ENCODE data around the gene SMIM27. TPM values are rescaled to one million over a fixed set of nuclear protein-coding genes. Genes with fewer than 3 reads are reported as not detected.
A peak's percentile ranks its signal among the peaks of the same experiment; 100 is the strongest.

The SMIM27 gene
- total RNA-seq = 10 to 100 TPM; 32.1 to 37.8 TPM
- polyA plus RNA-seq = 100 to 1,000 TPM in 1 of 2 donors, 10 to 100 TPM in 1; 42.4 to 115 TPM

GRCh38 chr9:32552172-32552872 lies at the start of gene SMIM27, which contains the start of gene TOPORS:
SMIM27 (plus strand) TSS chr9:32552327; CDS start chr9:32552435, 108 bp downstream.
TOPORS (minus strand) TSS chr9:32552586; CDS start chr9:32552436, 150 bp downstream.
- peak within 1 kb of the TSS; percentile 93 to 98 for H3K4me3 ChIP-seq (ENCODE audit: low read length in 2 of 2)
- peaks cover 27 to 61% (median 47%) of the 10 kb centered on the region in 4 donors for H3K4me1 Mint-ChIP-seq
- intact Hi-C loops (cut with micrococcal nuclease) = loop anchor here (1.0 kb wide), 4 partner anchors 21 to 473 kb away; partner anchors contain the start of genes ACO1, APTX, DNAJA1 and NDUFB6

GRCh38 chr9:32502464-32502863 lies 49.7 kb upstream of the SMIM27 start:
- POLR2A ChIA-PET (ENCODE audit: partially characterized antibody) = interaction anchor here (1.2 kb wide), 1 partner anchor 23 kb away, joined by 3 read pairs; the partner anchor contains the start of gene RIGI
- Mint-ChIP-seq H3K9me3 (no peaks in the 10 kb centered on the region), H3K27me3 (no peaks in the 10 kb centered on the region), H3K27ac (peak overlapping the region in 6 of 7 donors; percentile 17 to 82 (median 54)), H3K4me3 (no peak overlapping the region), H3K36me3 (peaks cover 27 to 38% of the 10 kb centered on the region in 2 donors), H3K4me1 (peaks cover 3 to 16% (median 7%) of the 10 kb centered on the region in 4 donors)
- Histone ChIP-seq H3K36me3 (ENCODE audit: insufficient read depth, low read length) (peaks cover 12% of the 10 kb centered on the region), H3K4me3 (ENCODE audit: low read length in 2 of 2) (no peak overlapping the region), H3K9me3 (ENCODE audit: control insufficient read depth in 1 of 2, low read length in 2 of 2) (no peaks in the 10 kb centered on the region), H3K4me1 (ENCODE audit: insufficient read depth, low read length) (no peaks in the 10 kb centered on the region), H3K27ac (ENCODE audit: low read depth, low read length) (no peak overlapping the region), H3K27me3 (ENCODE audit: insufficient read depth, low read length) (no peaks in the 10 kb centered on the region)
- intact Hi-C loops (cut with micrococcal nuclease) = no loop called here
- CTCF ChIA-PET (ENCODE audit: partially characterized antibody) = no interaction called here
- DNase-seq = no peak

More at GRCh38 chr9:32552172-32552872, at the start of gene SMIM27, which contains the start of gene TOPORS:
- DNase-seq = peak; percentile 86 to 94 (median 88)
- peak within 1 kb of the TSS; percentile 88 for H3K27ac ChIP-seq (ENCODE audit: low read depth, low read length)
- Mint-ChIP-seq H3K27ac (peak within 1 kb of the TSS; percentile 92 to 100 (median 98)), H3K36me3 (peaks cover 4 to 34% of the 10 kb centered on the region in 2 donors), H3K4me3 (peak within 1 kb of the TSS; percentile 92 to 99 (median 97)), H3K9me3 (peaks cover 0 to 3% (median 0%) of the 10 kb centered on the region in 8 donors), H3K27me3 (no peaks in the 10 kb centered on the region)
- no peaks in the 10 kb centered on the region for H3K36me3 ChIP-seq (ENCODE audit: insufficient read depth, low read length)
- ChIA-PET CTCF (ENCODE audit: partially characterized antibody) (interaction anchor here (1.2 to 5.8 kb wide), 4 partner anchors 21 to 173 kb away, joined by 6 to 72 read pairs (median 28); partner anchors contain the start of genes NDUFB6 and RIGI), POLR2A (ENCODE audit: partially characterized antibody) (interaction anchor here (0.8 to 4.7 kb wide), 8 partner anchors 10 to 1204 kb away, joined by 3 to 69 read pairs (median 16); partner anchors contain the start of genes ACO1, DNAJA1, NDUFB6 and RIGI)
- H3K27me3 ChIP-seq (ENCODE audit: insufficient read depth, low read length) = no peaks in the 10 kb centered on the region
- H3K9me3 ChIP-seq (ENCODE audit: control insufficient read depth in 1 of 2, low read length in 2 of 2) = no peaks in the 10 kb centered on the region
- H3K4me1 ChIP-seq (ENCODE audit: insufficient read depth, low read length) = peaks cover 38% of the 10 kb centered on the region

GRCh38 chr9:32503008-32503407 lies 49.1 kb upstream of the SMIM27 start:
- peak overlapping the region; percentile 3 to 82 (median 63) for H3K27ac Mint-ChIP-seq
- no peaks in the 10 kb centered on the region for H3K4me1 ChIP-seq (ENCODE audit: insufficient read depth, low read length)
- H3K36me3 Mint-ChIP-seq = peaks cover 25 to 36% of the 10 kb centered on the region in 2 donors

GRCh38 chr9:32508728-32509127 lies 43.4 kb upstream of the SMIM27 start:
- peak overlapping the region in 1 of 8 donors; percentile 23 for H3K4me3 Mint-ChIP-seq
- intact Hi-C loops (cut with micrococcal nuclease) = no loop called here
- Histone ChIP-seq H3K36me3 (ENCODE audit: insufficient read depth, low read length) (no peaks in the 10 kb centered on the region), H3K4me3 (ENCODE audit: low read length in 2 of 2) (no peak overlapping the region), H3K27me3 (ENCODE audit: insufficient read depth, low read length) (no peaks in the 10 kb centered on the region), H3K9me3 (ENCODE audit: control insufficient read depth in 1 of 2, low read length in 2 of 2) (no peaks in the 10 kb centered on the region), H3K27ac (ENCODE audit: low read depth, low read length) (no peak overlapping the region), H3K4me1 (ENCODE audit: insufficient read depth, low read length) (no peaks in the 10 kb centered on the region)
- H3K9me3 Mint-ChIP-seq = peaks cover 0 to 4% (median under 1%) of the 10 kb centered on the region in 8 donors
- peak overlapping the region in 5 of 7 donors; percentile 23 to 69 (median 33) for H3K27ac Mint-ChIP-seq
- H3K36me3 Mint-ChIP-seq = peaks cover 6 to 7% of the 10 kb centered on the region in 2 donors
- CTCF ChIA-PET (ENCODE audit: partially characterized antibody) = interaction anchor here (1.4 to 3.4 kb wide), 2 partner anchors 17 to 73 kb away, joined by 4 to 17 read pairs; partner anchors contain the start of gene RIGI
- no peak for DNase-seq
- peaks cover 41 to 55% (median 51%) of the 10 kb centered on the region in 4 donors for H3K4me1 Mint-ChIP-seq
- POLR2A ChIA-PET (ENCODE audit: partially characterized antibody) = interaction anchor here (1.3 kb wide), 1 partner anchor 63 kb away, joined by 3 read pairs; no protein-coding TSS in a partner anchor
- no peaks in the 10 kb centered on the region for H3K27me3 Mint-ChIP-seq

More at GRCh38 chr9:32503008-32503407, 49.1 kb upstream of the SMIM27 start:
- H3K27me3 ChIP-seq (ENCODE audit: insufficient read depth, low read length) = no peaks in the 10 kb centered on the region
- Mint-ChIP-seq H3K4me1 (peaks cover 7 to 16% (median 9%) of the 10 kb centered on the region in 4 donors), H3K27me3 (no peaks in the 10 kb centered on the region), H3K4me3 (no peak overlapping the region), H3K9me3 (no peaks in the 10 kb centered on the region)
- H3K36me3 ChIP-seq (ENCODE audit: insufficient read depth, low read length) = peaks cover 11% of the 10 kb centered on the region
- POLR2A ChIA-PET (ENCODE audit: partially characterized antibody) = interaction anchor here (1.2 kb wide), 1 partner anchor 23 kb away, joined by 3 read pairs; the partner anchor contains the start of gene RIGI
- CTCF ChIA-PET (ENCODE audit: partially characterized antibody) = interaction anchor here (0.8 kb wide), 1 partner anchor 71 kb away, joined by 5 read pairs; no protein-coding TSS in a partner anchor
- no peak overlapping the region for H3K27ac ChIP-seq (ENCODE audit: low read depth, low read length)
- no peak for DNase-seq
- intact Hi-C loops (cut with micrococcal nuclease) = no loop called here
- no peak overlapping the region for H3K4me3 ChIP-seq (ENCODE audit: low read length in 2 of 2)
- H3K9me3 ChIP-seq (ENCODE audit: control insufficient read depth in 1 of 2, low read length in 2 of 2) = no peaks in the 10 kb centered on the region

GRCh38 chr9:32516241-32516640 lies 35.9 kb upstream of the SMIM27 start:
- POLR2A ChIA-PET (ENCODE audit: partially characterized antibody) = no interaction called here
- peaks cover 38 to 40% of the 10 kb centered on the region in 2 donors for H3K36me3 Mint-ChIP-seq

GRCh38 chr9:32518276-32518675 lies 33.9 kb upstream of the SMIM27 start:
- no peak overlapping the region for H3K4me3 Mint-ChIP-seq
- Histone ChIP-seq H3K4me1 (ENCODE audit: insufficient read depth, low read length) (peaks cover 26% of the 10 kb centered on the region), H3K9me3 (ENCODE audit: control insufficient read depth in 1 of 2, low read length in 2 of 2) (no peaks in the 10 kb centered on the region), H3K27me3 (ENCODE audit: insufficient read depth, low read length) (no peaks in the 10 kb centered on the region), H3K27ac (ENCODE audit: low read depth, low read length) (no peak overlapping the region), H3K4me3 (ENCODE audit: low read length in 2 of 2) (no peak overlapping the region), H3K36me3 (ENCODE audit: insufficient read depth, low read length) (no peaks in the 10 kb centered on the region)
- DNase-seq = no peak
- peaks cover 39 to 59% (median 50%) of the 10 kb centered on the region in 4 donors for H3K4me1 Mint-ChIP-seq
- peaks cover 41 to 43% of the 10 kb centered on the region in 2 donors for H3K36me3 Mint-ChIP-seq
- H3K27me3 Mint-ChIP-seq = no peaks in the 10 kb centered on the region
- H3K9me3 Mint-ChIP-seq = peaks cover 2 to 13% (median 5%) of the 10 kb centered on the region in 8 donors
- peak overlapping the region in 1 of 7 donors; percentile 70 for H3K27ac Mint-ChIP-seq
- CTCF ChIA-PET (ENCODE audit: partially characterized antibody) = interaction anchor here (1.1 to 2.9 kb wide), 2 partner anchors 9 to 139 kb away, joined by 3 to 12 read pairs; no protein-coding TSS in a partner anchor
- intact Hi-C loops (cut with micrococcal nuclease) = no loop called here
- POLR2A ChIA-PET (ENCODE audit: partially characterized antibody) = no interaction called here

More at GRCh38 chr9:32516241-32516640, 35.9 kb upstream of the SMIM27 start:
- H3K4me3 ChIP-seq (ENCODE audit: low read length in 2 of 2) = no peak overlapping the region
- Mint-ChIP-seq H3K4me3 (peak overlapping the region in 1 of 8 donors; percentile 41), H3K27me3 (no peaks in the 10 kb centered on the region), H3K4me1 (peaks cover 38 to 59% (median 49%) of the 10 kb centered on the region in 4 donors), H3K9me3 (peaks cover 2 to 13% (median 5%) of the 10 kb centered on the region in 8 donors), H3K27ac (peak overlapping the region in 5 of 7 donors; percentile 6 to 32 (median 20))
- H3K27ac ChIP-seq (ENCODE audit: low read depth, low read length) = no peak overlapping the region
- CTCF ChIA-PET (ENCODE audit: partially characterized antibody) = no interaction called here
- peaks cover 8% of the 10 kb centered on the region for H3K4me1 ChIP-seq (ENCODE audit: insufficient read depth, low read length)
- no peaks in the 10 kb centered on the region for H3K36me3 ChIP-seq (ENCODE audit: insufficient read depth, low read length)
- no peaks in the 10 kb centered on the region for H3K27me3 ChIP-seq (ENCODE audit: insufficient read depth, low read length)
- no peaks in the 10 kb centered on the region for H3K9me3 ChIP-seq (ENCODE audit: control insufficient read depth in 1 of 2, low read length in 2 of 2)
- intact Hi-C loops (cut with micrococcal nuclease) = no loop called here
- DNase-seq = no peak
